RWPE1 (cell line): Measurements from ENCODE around the gene MECP2.

ENCODE experiments used
- CTCF ChIA-PET: fragments of 350-600 bp; sonication (Branson Sonifier 250); formaldehyde crosslinking; extraction: SDS; loops from one replicate; lab custom pipeline; 2021; lab: Yijun Ruan, JAX
- POLR2A ChIA-PET: fragments of 400-600 bp; formaldehyde crosslinking; extraction: SDS; loops from one replicate; lab custom pipeline; 2020; ENCODE audit warnings: antibody characterized with exemption; ENCODE audit not compliant: low non-redundant PET; lab: Yijun Ruan, JAX
- DNase-seq: peaks from one replicate; pipeline ENCODE4 v3.0.0; 2012; ENCODE audit warnings: low spot score
- H3K27ac ChIP-seq: fragments of 450-650 bp; 2 replicates; pipeline ENCODE4 v1.5.1; 2017
- TF ChIP-seq, protein P1 (sequence below): fragments of 450-650 bp; conservative IDR thresholded peaks from 2 replicates; pipeline ENCODE4 v1.5.1; 2017; ENCODE audit warnings: low read depth, mild to moderate bottlenecking

Gene MECP2

DNA sequence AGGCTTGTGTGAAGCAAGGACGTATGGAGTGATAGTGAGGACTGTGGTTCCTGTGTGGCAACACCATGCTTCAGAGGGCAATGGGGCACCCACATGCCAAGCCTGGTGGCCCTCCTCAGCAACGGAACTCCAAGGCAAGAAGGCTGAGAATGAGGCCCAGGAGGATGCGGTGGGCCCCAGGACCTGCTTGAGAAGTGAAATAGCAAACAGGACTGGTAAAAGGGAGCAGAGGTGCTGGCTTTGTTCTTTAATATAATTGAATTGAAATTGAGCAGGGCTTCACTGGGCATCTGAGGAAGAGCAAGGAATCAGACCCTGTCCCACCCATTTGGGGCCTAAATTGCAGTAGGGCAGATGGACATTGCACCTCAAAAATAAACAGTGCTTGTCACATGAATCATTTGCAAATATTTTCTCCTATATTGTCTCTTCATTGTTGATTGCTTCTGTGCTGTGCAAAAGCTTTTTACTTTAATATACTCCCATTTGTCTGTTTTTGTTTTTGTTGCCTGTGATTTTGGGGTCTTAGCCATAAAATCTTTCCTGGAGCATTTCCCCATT, 122.7 kb downstream of the MECP2 start:
- TF ChIP-seq, protein P1, sequence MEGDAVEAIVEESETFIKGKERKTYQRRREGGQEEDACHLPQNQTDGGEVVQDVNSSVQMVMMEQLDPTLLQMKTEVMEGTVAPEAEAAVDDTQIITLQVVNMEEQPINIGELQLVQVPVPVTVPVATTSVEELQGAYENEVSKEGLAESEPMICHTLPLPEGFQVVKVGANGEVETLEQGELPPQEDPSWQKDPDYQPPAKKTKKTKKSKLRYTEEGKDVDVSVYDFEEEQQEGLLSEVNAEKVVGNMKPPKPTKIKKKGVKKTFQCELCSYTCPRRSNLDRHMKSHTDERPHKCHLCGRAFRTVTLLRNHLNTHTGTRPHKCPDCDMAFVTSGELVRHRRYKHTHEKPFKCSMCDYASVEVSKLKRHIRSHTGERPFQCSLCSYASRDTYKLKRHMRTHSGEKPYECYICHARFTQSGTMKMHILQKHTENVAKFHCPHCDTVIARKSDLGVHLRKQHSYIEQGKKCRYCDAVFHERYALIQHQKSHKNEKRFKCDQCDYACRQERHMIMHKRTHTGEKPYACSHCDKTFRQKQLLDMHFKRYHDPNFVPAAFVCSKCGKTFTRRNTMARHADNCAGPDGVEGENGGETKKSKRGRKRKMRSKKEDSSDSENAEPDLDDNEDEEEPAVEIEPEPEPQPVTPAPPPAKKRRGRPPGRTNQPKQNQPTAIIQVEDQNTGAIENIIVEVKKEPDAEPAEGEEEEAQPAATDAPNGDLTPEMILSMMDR: no peak
- POLR2A ChIA-PET: no interaction called here
- H3K27ac ChIP-seq: peak overlapping the region; percentile 97
- CTCF ChIA-PET: interaction anchor here (1.0 kb wide), 1 partner anchor 39 kb away, joined by 3 read pairs; no protein-coding TSS in a partner anchor
- no peak for DNase-seq

GRCh38 chrX:153974003-153974725, 123.4 kb downstream of the MECP2 start:
- H3K27ac ChIP-seq: peak overlapping the region; percentile 97
- TF ChIP-seq, protein P1: no peak
- ChIA-PET CTCF (interaction anchor here (1.0 kb wide), 1 partner anchor 40 kb away, joined by 3 read pairs; no protein-coding TSS in a partner anchor), POLR2A (no interaction called here)
- DNase-seq: no peak

DNA sequence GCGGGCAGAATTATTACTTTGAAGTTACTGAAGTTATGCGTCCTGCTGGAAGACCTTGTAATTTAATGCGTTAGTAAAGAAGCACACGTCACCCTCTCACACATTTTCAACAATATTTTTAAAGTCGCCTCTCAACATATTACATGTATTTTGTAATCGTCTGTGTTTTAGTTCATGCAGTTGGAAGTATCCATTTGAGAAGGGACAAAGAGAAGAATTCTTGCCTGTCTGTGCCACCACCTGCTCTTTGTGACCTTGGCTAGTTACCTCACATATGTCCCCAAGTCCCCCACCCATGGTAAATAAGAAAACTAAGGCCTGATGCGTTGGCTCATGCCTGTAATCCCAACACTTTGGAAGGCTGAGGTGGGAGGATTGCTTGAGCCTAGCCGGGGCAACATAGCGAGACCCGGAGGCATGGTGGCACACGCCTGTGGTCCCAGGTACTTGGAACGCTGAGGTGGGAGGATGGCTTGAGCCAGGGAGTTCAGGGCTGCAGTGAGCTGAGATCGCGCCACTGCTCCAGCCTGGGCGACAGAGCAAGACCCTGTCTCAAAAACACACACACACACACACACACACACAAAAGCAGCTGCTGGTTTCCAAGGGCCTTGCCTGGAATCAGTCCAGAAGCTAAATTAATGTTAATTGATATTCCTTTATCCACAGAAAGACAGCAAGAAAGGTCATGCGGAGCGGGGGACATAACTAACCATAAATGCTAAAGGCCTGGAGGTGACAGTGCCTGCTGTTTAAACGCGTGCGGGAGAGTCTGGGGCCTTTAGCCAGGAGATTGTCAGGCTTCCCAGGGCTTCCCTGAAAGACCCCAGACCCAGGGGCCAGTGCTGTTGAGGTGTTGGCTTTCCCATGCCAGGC, 124.2 kb downstream of the MECP2 start:
- TF ChIP-seq, protein P1: no peak
- ChIA-PET CTCF (no interaction called here), POLR2A (interaction anchor here (1.3 kb wide), 1 partner anchor 47 kb away, joined by 3 read pairs; the partner anchor contains the start of gene IRAK1)
- H3K27ac ChIP-seq: peak overlapping the region; percentile 97
- no peak for DNase-seq

DNA sequence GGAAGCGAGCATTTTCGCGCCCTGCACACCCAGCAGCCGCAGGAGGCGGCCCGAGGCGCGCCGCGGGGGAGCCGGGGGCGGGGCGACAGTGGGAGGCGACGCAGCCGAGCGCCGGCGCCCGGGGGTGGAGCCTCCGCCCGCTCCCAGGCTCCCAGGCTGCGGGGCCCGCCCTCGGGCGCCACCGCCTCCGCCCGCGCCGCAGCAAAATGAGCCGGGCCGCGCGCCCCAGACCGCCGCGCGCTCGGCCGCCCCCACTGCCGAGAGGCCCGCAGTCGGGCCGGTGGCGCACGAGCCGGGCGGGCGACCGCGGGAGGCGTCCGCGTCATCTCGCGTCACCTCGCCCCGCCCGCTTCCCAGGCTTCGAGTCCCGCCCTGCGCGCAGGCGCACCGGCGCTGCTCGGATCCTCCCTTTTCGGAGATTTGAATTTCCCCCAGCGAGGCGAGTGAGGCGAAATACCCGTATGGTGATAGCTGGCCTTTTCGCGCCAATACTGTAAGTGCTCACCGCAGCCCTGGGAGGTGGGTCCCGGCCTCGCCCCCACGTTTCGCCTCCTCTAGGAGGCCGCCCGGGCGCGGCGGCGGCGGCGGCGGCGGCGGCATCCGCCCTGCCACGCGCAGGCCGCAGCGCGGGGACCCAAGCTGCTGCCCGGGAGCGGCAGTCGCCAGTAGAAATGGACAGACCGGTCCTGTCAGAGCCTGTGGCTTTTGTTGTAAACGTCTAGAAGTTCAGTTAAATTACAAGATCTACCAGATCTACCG, 125.0 kb downstream of the MECP2 start, which contains the start of gene TMEM187:
Gene TMEM187, plus strand, starts transcription at position 387 of the 759 bp plus-strand sequence. CDS start 9,309 bp downstream, outside the sequence.
- ChIA-PET POLR2A (interaction anchor here (1.3 kb wide), 1 partner anchor 47 kb away, joined by 3 read pairs; the partner anchor contains the start of gene IRAK1), CTCF (no interaction called here)
- DNase-seq: peak; percentile 84
- H3K27ac ChIP-seq: peak within 1 kb of the TSS; percentile 97
- TF ChIP-seq, protein P1: no peak
